Calu3 (cell line): ENCODE results near the gene FCAMR. TPM values are rescaled to one million over a fixed set of nuclear protein-coding genes. Genes with fewer than 3 reads are reported as not detected.

Experiments used
- BruUV-seq: library from RNA; stranded (reverse); fragments of 400-500 nt; replicated peaks from 2 replicates; lab custom pipeline; 2021; lab: Mats Ljungman, UMichigan
- CTCF ChIA-PET: fragments of 300-600 bp; sonication (Branson Sonifier 250); formaldehyde crosslinking; loops from one replicate; lab custom pipeline; 2022; ENCODE audit warnings: antibody characterized with exemption; lab: Charles Lee
- DNase-seq: peaks from one replicate; pipeline ENCODE4 v3.0.0; 2022
- H3K27ac Mint-ChIP-seq: one replicate; pipeline ENCODE4 v1.8.0; 2022; ENCODE audit warnings: mixed read lengths; ENCODE audit not compliant: unreplicated experiment
- H3K27me3 Mint-ChIP-seq: one replicate; pipeline ENCODE4 v1.8.0; 2022; ENCODE audit warnings: mixed read lengths; ENCODE audit not compliant: unreplicated experiment
- H3K36me3 Mint-ChIP-seq: one replicate; pipeline ENCODE4 v1.8.0; 2022; ENCODE audit warnings: mild to moderate bottlenecking, moderate library complexity, mixed read lengths; ENCODE audit not compliant: insufficient read depth, unreplicated experiment
- H3K4me1 Mint-ChIP-seq: one replicate; pipeline ENCODE4 v1.8.0; 2022; ENCODE audit warnings: mild to moderate bottlenecking, low read depth, mixed read lengths; ENCODE audit not compliant: unreplicated experiment
- H3K4me3 Mint-ChIP-seq: one replicate; pipeline ENCODE4 v1.8.0; 2022; ENCODE audit warnings: mild to moderate bottlenecking, low read depth, moderate library complexity, mixed read lengths; ENCODE audit not compliant: unreplicated experiment
- H3K9me3 Mint-ChIP-seq: one replicate; pipeline ENCODE4 v1.8.0; 2022; ENCODE audit warnings: low read depth, mixed read lengths; ENCODE audit not compliant: unreplicated experiment
- intact Hi-C: fragments of 100-400 bp; cut with micrococcal nuclease; formaldehyde crosslinking; loops from one replicate; pipeline ENCODE4 v1.10.0; 2022; ENCODE audit not compliant: unreplicated experiment
- total RNA-seq: library from RNA; stranded (reverse); gene quantifications from 2 replicates; pipeline ENCODE4 v1.2.3, GENCODE V29; 2022
- TF ChIP-seq, protein P1 (sequence below): fragments of 200-600 bp; IDR thresholded peaks from one replicate; pipeline ENCODE4 v1.8.0; 2022; ENCODE audit warnings: antibody characterized with exemption; ENCODE audit not compliant: unreplicated experiment

The FCAMR gene
- total RNA-seq, 1 experiment from 2014 or later, result not detected

DNA sequence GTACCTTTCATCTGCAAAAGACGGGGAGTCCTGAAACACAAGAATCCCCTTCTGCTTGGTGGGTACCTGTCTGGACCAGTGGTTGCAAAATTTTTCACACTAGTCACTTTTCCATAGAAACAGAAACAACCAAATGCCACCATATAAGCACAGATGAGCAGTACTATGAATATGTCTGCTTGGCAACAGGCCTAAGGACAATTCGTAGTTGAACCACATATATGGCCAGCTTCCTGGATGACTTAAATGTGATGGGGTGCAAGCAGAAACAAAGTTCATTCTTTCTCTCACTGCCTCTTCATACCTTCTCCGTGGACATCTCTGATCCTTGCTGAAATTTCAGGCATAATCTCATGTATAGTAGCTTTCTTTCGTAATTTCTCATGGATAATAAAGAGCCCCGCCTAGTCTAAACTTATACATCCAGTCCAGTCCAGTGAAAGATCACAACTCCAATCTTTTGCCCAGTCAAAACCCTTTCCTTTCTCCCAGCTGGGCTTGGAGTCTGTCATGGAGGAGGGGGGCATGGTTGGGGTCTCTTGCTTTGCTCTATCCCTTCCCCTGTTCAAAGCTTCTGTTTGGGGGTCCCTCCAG, 7.0 kb downstream of the FCAMR start:
- Mint-ChIP-seq H3K36me3 (no peaks in the 10 kb centered on the region), H3K9me3 (no peaks in the 10 kb centered on the region), H3K4me1 (peaks cover 21% of the 10 kb centered on the region), H3K27ac (no peak overlapping the region), H3K27me3 (no peaks in the 10 kb centered on the region), H3K4me3 (no peak overlapping the region)
- BruUV-seq, result no TSS peak
- DNase-seq, result no peak
- TF ChIP-seq, protein P1, sequence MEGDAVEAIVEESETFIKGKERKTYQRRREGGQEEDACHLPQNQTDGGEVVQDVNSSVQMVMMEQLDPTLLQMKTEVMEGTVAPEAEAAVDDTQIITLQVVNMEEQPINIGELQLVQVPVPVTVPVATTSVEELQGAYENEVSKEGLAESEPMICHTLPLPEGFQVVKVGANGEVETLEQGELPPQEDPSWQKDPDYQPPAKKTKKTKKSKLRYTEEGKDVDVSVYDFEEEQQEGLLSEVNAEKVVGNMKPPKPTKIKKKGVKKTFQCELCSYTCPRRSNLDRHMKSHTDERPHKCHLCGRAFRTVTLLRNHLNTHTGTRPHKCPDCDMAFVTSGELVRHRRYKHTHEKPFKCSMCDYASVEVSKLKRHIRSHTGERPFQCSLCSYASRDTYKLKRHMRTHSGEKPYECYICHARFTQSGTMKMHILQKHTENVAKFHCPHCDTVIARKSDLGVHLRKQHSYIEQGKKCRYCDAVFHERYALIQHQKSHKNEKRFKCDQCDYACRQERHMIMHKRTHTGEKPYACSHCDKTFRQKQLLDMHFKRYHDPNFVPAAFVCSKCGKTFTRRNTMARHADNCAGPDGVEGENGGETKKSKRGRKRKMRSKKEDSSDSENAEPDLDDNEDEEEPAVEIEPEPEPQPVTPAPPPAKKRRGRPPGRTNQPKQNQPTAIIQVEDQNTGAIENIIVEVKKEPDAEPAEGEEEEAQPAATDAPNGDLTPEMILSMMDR, result no peak
- CTCF ChIA-PET, result no interaction called here
- intact Hi-C loops, result no loop called here

- peaks cover 12% of the 10 kb centered on the region for H3K4me1 Mint-ChIP-seq
- no TSS peak for BruUV-seq
- no peaks in the 10 kb centered on the region for H3K27me3 Mint-ChIP-seq
- no peak for DNase-seq
- H3K9me3 Mint-ChIP-seq, result no peaks in the 10 kb centered on the region
- intact Hi-C loops, result no loop called here
- TF ChIP-seq, protein P1, result no peak
- no peak overlapping the region for H3K27ac Mint-ChIP-seq
- no peaks in the 10 kb centered on the region for H3K36me3 Mint-ChIP-seq
- CTCF ChIA-PET, result no interaction called here
- no peak overlapping the region for H3K4me3 Mint-ChIP-seq
Measured at GRCh38 chr1:206962272-206962671, 8.0 kb downstream of the FCAMR start.

- DNase-seq, result no peak
Measured at GRCh38 chr1:206961668-206962067, 8.6 kb downstream of the FCAMR start.

DNA sequence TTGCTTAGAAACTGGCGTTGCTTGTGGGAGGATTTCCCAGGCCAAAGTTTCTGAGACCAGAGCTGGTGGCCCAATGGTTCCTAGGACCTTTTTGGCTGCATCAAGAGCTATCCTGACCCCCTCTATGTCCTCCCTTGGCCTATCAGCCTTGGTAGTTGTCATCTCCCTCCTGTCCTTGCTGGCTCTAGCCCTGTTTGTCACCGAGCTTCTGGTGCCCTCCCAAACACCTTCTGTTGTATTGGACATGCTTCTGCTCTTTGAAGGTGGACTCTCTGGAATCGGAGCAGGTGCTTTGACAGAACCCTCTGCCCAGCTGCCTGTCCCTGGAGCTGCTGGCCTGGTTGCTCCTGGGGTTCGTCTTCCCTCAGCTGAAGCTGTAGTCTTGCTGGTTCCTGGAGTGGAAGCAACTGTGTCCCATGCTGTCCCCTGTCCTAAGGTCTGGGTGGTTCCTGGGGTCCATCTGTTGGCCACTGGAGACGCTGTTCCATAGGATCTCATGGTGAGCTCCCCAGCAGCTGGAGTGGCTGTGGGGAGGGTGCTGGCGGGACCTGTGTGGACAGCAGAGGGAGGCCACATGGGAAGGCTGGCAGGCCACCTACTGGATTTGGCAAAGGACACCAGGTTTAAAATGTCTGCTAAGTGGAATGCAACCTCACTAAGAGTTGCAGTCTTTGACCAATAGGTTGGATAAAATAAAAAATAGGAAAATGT, 9.4 kb downstream of the FCAMR start:
- intact Hi-C loops, result no loop called here
- Mint-ChIP-seq H3K4me1 (peaks cover 19% of the 10 kb centered on the region), H3K9me3 (no peaks in the 10 kb centered on the region), H3K4me3 (no peak overlapping the region), H3K36me3 (no peaks in the 10 kb centered on the region), H3K27me3 (no peaks in the 10 kb centered on the region), H3K27ac (no peak overlapping the region)
- CTCF ChIA-PET, result interaction anchor here (1.2 kb wide), 1 partner anchor 26 kb away, joined by 3 read pairs; no protein-coding TSS in a partner anchor
- no peak for DNase-seq
- TF ChIP-seq, protein P1, result no peak
- BruUV-seq, result no TSS peak

More at GRCh38 chr1:206961668-206962067, 8.6 kb downstream of the FCAMR start:
- Mint-ChIP-seq H3K4me1 (peaks cover 11% of the 10 kb centered on the region), H3K27ac (no peak overlapping the region), H3K36me3 (no peaks in the 10 kb centered on the region), H3K4me3 (no peak overlapping the region), H3K9me3 (no peaks in the 10 kb centered on the region), H3K27me3 (no peaks in the 10 kb centered on the region)
- CTCF ChIA-PET, result no interaction called here
- intact Hi-C loops, result no loop called here
- BruUV-seq, result no TSS peak
- TF ChIP-seq, protein P1, result no peak
